Activated naive CD8-positive, alpha-beta T cell treated with anti-CD3 and anti-CD28 coated beads, Interleukin-2, amount 10 ng/mL, durations not matched to agents 7 days and 5 days (primary cell): ENCODE measurements around the gene APOA1. TPM values are rescaled to one million over a fixed set of nuclear protein-coding genes. Genes with fewer than 3 reads are reported as not detected.
"Not testable (repeated sequence)": the region's sequence is repeated elsewhere in the genome, so short reads cannot be mapped to it uniquely, and the experiment has no call there.

ENCODE experiments used
- ATAC-seq: fragments of 150-1000 bp; cut with Tn5 transposase; one replicate; pipeline ENCODE4 v1.10.0; 2021; ENCODE audit warnings: low read depth, moderate library complexity
- POLR2A ChIA-PET: fragments of 350-600 bp; sonication (Branson Sonifier 250); formaldehyde crosslinking; loops from one replicate; lab custom pipeline; 2021; ENCODE audit warnings: antibody characterized with exemption; lab: Charles Lee
- DNase-seq: peaks from one replicate; pipeline ENCODE4 v3.0.0; 2021
- H3K27ac Mint-ChIP-seq: one replicate; pipeline ENCODE4 v1.8.0; 2022; ENCODE audit warnings: mild to moderate bottlenecking, mixed read lengths
- H3K27me3 Mint-ChIP-seq: one replicate; pipeline ENCODE4 v1.8.0; 2022; ENCODE audit warnings: mild to moderate bottlenecking, moderate library complexity, mixed read lengths
- H3K36me3 Mint-ChIP-seq: one replicate; pipeline ENCODE4 v1.8.0; 2021; ENCODE audit warnings: mild to moderate bottlenecking, mixed read lengths
- H3K4me1 Mint-ChIP-seq: one replicate; pipeline ENCODE4 v1.8.0; 2021; ENCODE audit warnings: mixed read lengths
- H3K4me3 Mint-ChIP-seq: one replicate; pipeline ENCODE4 v1.8.0; 2022; ENCODE audit warnings: mild to moderate bottlenecking, moderate library complexity, mixed read lengths
- H3K9me3 Mint-ChIP-seq: one replicate; pipeline ENCODE4 v1.8.0; 2021; ENCODE audit warnings: mixed read lengths
- total RNA-seq, 2 experiments: library from RNA; stranded (reverse); gene quantifications; one replicate each; pipeline ENCODE4 v1.2.3, GENCODE V29; 2021

The APOA1 gene
- total RNA-seq, 2 experiments from 2014 or later, result 0.44 to 0.45 TPM

GRCh38 chr11:116835791-116836631, 1.4 kb downstream of the APOA1 start:
- DNase-seq, result peak; percentile 89
- Mint-ChIP-seq H3K4me1 (peaks cover 12% of the 10 kb centered on the region), H3K27ac (peak overlapping the region; percentile 83), H3K9me3 (no peaks in the 10 kb centered on the region), H3K4me3 (peak overlapping the region; percentile 74), H3K36me3 (no peaks in the 10 kb centered on the region), H3K27me3 (peaks cover 4% of the 10 kb centered on the region)
- ATAC-seq, result peak; percentile 94
- POLR2A ChIA-PET, result interaction anchor here (0.5 to 3.9 kb wide), 14 partner anchors 9 to 1141 kb away, joined by 3 to 79 read pairs (median 4); partner anchors contain the start of genes APOA5, BUD13, PAFAH1B2 and SIK3

- H3K4me3 Mint-ChIP-seq, result peak overlapping the region; percentile 74
- H3K4me1 Mint-ChIP-seq, result peaks cover 10% of the 10 kb centered on the region
- H3K27me3 Mint-ChIP-seq, result peaks cover 4% of the 10 kb centered on the region
- POLR2A ChIA-PET, result interaction anchor here (0.5 to 3.9 kb wide), 12 partner anchors 8 to 309 kb away, joined by 3 to 79 read pairs (median 4); partner anchors contain the start of genes APOA5, BUD13, PAFAH1B2 and SIK3
- DNase-seq (no peak), ATAC-seq (peak; percentile 15)
- H3K27ac Mint-ChIP-seq, result peak overlapping the region; percentile 83
- H3K9me3 Mint-ChIP-seq, result no peaks in the 10 kb centered on the region
- no peaks in the 10 kb centered on the region for H3K36me3 Mint-ChIP-seq
Observed at GRCh38 chr11:116835042-116835772, 2.2 kb downstream of the APOA1 start.

- Mint-ChIP-seq H3K27ac (peak overlapping the region; percentile 64), H3K4me1 (peaks cover 10% of the 10 kb centered on the region), H3K4me3 (peak overlapping the region; percentile 52)
- H3K9me3 Mint-ChIP-seq, DNase-seq, H3K27me3 Mint-ChIP-seq, ATAC-seq, H3K36me3 Mint-ChIP-seq: not testable (repeated sequence)
- POLR2A ChIA-PET, result interaction anchor here (0.9 to 3.9 kb wide), 6 partner anchors 13 to 98 kb away, joined by 3 to 79 read pairs (median 11); partner anchors contain the start of genes APOA5, BUD13 and ZPR1
Observed at GRCh38 chr11:116834535-116835041, 2.8 kb downstream of the APOA1 start.

GRCh38 chr11:116833816-116834534, 3.4 kb downstream of the APOA1 start:
- H3K27me3 Mint-ChIP-seq, result peaks cover 4% of the 10 kb centered on the region
- peaks cover 10% of the 10 kb centered on the region for H3K4me1 Mint-ChIP-seq
- no peak overlapping the region for H3K4me3 Mint-ChIP-seq
- POLR2A ChIA-PET, result interaction anchor here (0.6 to 3.9 kb wide), 5 partner anchors 10 to 99 kb away, joined by 3 to 79 read pairs (median 6); partner anchors contain the start of genes APOA5 and ZPR1
- DNase-seq (no peak), ATAC-seq (no peak)
- no peak overlapping the region for H3K27ac Mint-ChIP-seq
- no peaks in the 10 kb centered on the region for H3K9me3 Mint-ChIP-seq
- H3K36me3 Mint-ChIP-seq, result no peaks in the 10 kb centered on the region

GRCh38 chr11:116833491-116833815, 4.0 kb downstream of the APOA1 start:
- no peaks in the 10 kb centered on the region for H3K9me3 Mint-ChIP-seq
- H3K4me3 Mint-ChIP-seq, result no peak overlapping the region
- DNase-seq (no peak), ATAC-seq (no peak)
- POLR2A ChIA-PET, result interaction anchor here (0.6 to 3.9 kb wide), 3 partner anchors 9 to 44 kb away, joined by 3 to 79 read pairs (median 3); partner anchors contain the start of genes APOA5 and ZPR1
- no peaks in the 10 kb centered on the region for H3K36me3 Mint-ChIP-seq
- peaks cover 10% of the 10 kb centered on the region for H3K4me1 Mint-ChIP-seq
- peaks cover 4% of the 10 kb centered on the region for H3K27me3 Mint-ChIP-seq
- H3K27ac Mint-ChIP-seq, result no peak overlapping the region

- DNase-seq (no peak), ATAC-seq (no peak)
- no peaks in the 10 kb centered on the region for H3K9me3 Mint-ChIP-seq
- H3K4me3 Mint-ChIP-seq, result no peak overlapping the region
- POLR2A ChIA-PET, result interaction anchor here (1.1 kb wide), 1 partner anchor 19 kb away, joined by 3 read pairs; no protein-coding TSS in a partner anchor
- H3K36me3 Mint-ChIP-seq, result no peaks in the 10 kb centered on the region
- H3K4me1 Mint-ChIP-seq, result peaks cover 10% of the 10 kb centered on the region
- no peak overlapping the region for H3K27ac Mint-ChIP-seq
- peaks cover 4% of the 10 kb centered on the region for H3K27me3 Mint-ChIP-seq
Observed at GRCh38 chr11:116832350-116833290, 4.8 kb downstream of the APOA1 start.

GRCh38 chr11:116831790-116832349, 5.6 kb downstream of the APOA1 start:
- H3K27me3 Mint-ChIP-seq, result peaks cover 4% of the 10 kb centered on the region
- H3K27ac Mint-ChIP-seq, result no peak overlapping the region

GRCh38 chr11:116830184-116830912, 7.1 kb downstream of the APOA1 start:
- no peaks in the 10 kb centered on the region for H3K9me3 Mint-ChIP-seq
- DNase-seq (no peak), ATAC-seq (no peak)
- peaks cover 4% of the 10 kb centered on the region for H3K27me3 Mint-ChIP-seq
- POLR2A ChIA-PET, result no interaction called here
- no peaks in the 10 kb centered on the region for H3K36me3 Mint-ChIP-seq
- H3K4me3 Mint-ChIP-seq, result no peak overlapping the region
- H3K27ac Mint-ChIP-seq, result no peak overlapping the region
- H3K4me1 Mint-ChIP-seq, result peaks cover 5% of the 10 kb centered on the region

More at GRCh38 chr11:116831790-116832349, 5.6 kb downstream of the APOA1 start:
- Mint-ChIP-seq H3K36me3 (no peaks in the 10 kb centered on the region), H3K4me1 (peaks cover 10% of the 10 kb centered on the region), H3K4me3 (no peak overlapping the region), H3K9me3 (no peaks in the 10 kb centered on the region)
- ATAC-seq, result no peak
- POLR2A ChIA-PET, result no interaction called here
- DNase-seq, result no peak

- Mint-ChIP-seq H3K36me3 (no peaks in the 10 kb centered on the region), H3K4me1 (peaks cover under 1% of the 10 kb centered on the region), H3K27ac (no peak within 1 kb of the TSS), H3K27me3 (peaks cover 4% of the 10 kb centered on the region), H3K4me3 (no peak within 1 kb of the TSS), H3K9me3 (no peaks in the 10 kb centered on the region)
- ATAC-seq (no peak), DNase-seq (no peak)
- POLR2A ChIA-PET, result no interaction called here
Observed at GRCh38 chr11:116829525-116830183, 7.8 kb downstream of the APOA1 start, which contains the start of gene APOC3. Gene APOC3 (plus strand): TSS chr11:116829907. CDS start chr11:116830583, 676 bp downstream.

- H3K27ac Mint-ChIP-seq, result no peak overlapping the region
- H3K36me3 Mint-ChIP-seq, result no peaks in the 10 kb centered on the region
- peaks cover 2% of the 10 kb centered on the region for H3K27me3 Mint-ChIP-seq
- DNase-seq (no peak), ATAC-seq (no peak)
- H3K4me1 Mint-ChIP-seq, result no peaks in the 10 kb centered on the region
- no peak overlapping the region for H3K4me3 Mint-ChIP-seq
- POLR2A ChIA-PET, result no interaction called here
- no peaks in the 10 kb centered on the region for H3K9me3 Mint-ChIP-seq
Observed at GRCh38 chr11:116828632-116829524, 8.5 kb downstream of the APOA1 start.
